ENCODE data around the gene ZNF280D.

- TF ChIP-seq TAF1 (IDR thresholded peaks at IDR 0.05; ENCODE audit: low read depth, low read length) (no peak), POLR2AphosphoS5 (IDR thresholded peaks at IDR 0.05; ENCODE audit: low read depth, low read length) (no peak), POLR2A (IDR thresholded peaks at IDR 0.05; ENCODE audit: low read depth, low read length) (no peak), PAX5 (IDR thresholded peaks at IDR 0.05; ENCODE audit: insufficient read depth, low read length, severe bottlenecking) (no peak), SPI1 (IDR thresholded peaks at IDR 0.05; ENCODE audit: low read depth, low read length) (no peak), POU2F2 (IDR thresholded peaks at IDR 0.05; ENCODE audit: low read depth, low read length) (no peak)
Measured at GRCh38 chr15:56778761-56779160, 45.5 kb upstream of the ZNF280D start.
